HG02970 (cell line): Measurements from ENCODE around the gene IFNGR2.

ENCODE experiments used
- ATAC-seq: cut with Tn5 transposase; IDR thresholded peaks from one replicate; pipeline ENCODE4 v1.9.1; 2021; ENCODE audit warnings: mild to moderate bottlenecking, moderate library complexity, moderate number of reproducible peaks; ENCODE audit not compliant: unreplicated experiment, low FRiP score

The IFNGR2 gene

GRCh38 chr21:33479679-33480480 is 76.7 kb downstream of the IFNGR2 start, which contains the start of gene TMEM50B:
Gene TMEM50B, minus strand, starts transcription at chr21:33479974. Its CDS starts 11,089 bp downstream, at chr21:33468885.
- peak; percentile 89 for ATAC-seq

- ATAC-seq: no peak
Measured at GRCh38 chr21:33480481-33481103, 77.4 kb downstream of the IFNGR2 start.

DNA sequence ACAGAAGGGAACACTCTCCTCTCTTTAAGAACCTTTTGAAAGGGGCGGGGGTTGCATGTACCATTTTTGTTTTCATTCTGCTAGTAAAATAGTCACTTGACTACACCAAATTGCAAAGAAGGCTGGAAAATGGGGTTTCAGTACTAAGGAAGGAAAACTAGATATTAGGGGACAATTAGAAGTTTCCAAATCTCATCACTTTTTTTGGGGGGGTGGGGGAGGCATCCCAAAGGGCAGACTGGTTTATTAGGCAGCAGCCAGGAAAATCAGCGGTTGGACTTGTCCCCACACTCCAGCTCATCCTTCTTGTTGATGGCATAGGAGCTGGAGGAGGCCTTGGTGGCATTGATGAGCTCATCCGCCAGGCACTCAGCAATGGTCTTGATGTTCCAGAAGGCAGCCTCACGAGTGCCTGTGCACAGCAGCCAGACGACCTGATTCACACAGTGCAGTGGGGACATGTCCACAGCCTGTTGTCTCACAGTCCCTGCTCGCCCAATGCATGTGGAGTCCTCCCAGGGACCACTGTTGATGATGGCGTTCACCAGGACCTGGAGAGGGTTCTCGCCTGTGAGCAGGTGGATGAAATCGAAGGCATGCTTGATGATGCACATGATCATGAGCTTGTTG is 78.2 kb downstream of the IFNGR2 start:
- no peak for ATAC-seq
